CD4-positive, alpha-beta T cell (primary cell): Measurements from ENCODE around the gene CTCFL. TPM values are rescaled to one million over a fixed set of nuclear protein-coding genes. Genes with fewer than 3 reads are reported as not detected.

Source experiments
- ATAC-seq: fragments of 200-7000 bp; cut with Tn5 transposase; one replicate; pipeline ENCODE4 v1.10.0; 2022; ENCODE audit warnings: mild to moderate bottlenecking; ENCODE audit not compliant: poor library complexity
- CTCF ChIA-PET: fragments of 350-600 bp; sonication (Branson Sonifier 250); formaldehyde crosslinking; loops from one replicate; lab custom pipeline; 2021; ENCODE audit warnings: antibody characterized with exemption, inconsistent platforms; lab: Charles Lee
- POLR2A ChIA-PET: fragments of 350-600 bp; sonication (Branson Sonifier 250); formaldehyde crosslinking; loops from one replicate; lab custom pipeline; 2021; ENCODE audit warnings: antibody characterized with exemption, inconsistent platforms; lab: Charles Lee
- DNase-seq, 14 experiments: peaks; one replicate each; pipeline ENCODE4 v3.0.0-alpha.2; 2013 to 2020; ENCODE audit warnings: mixed read lengths in 2 of 14
- H3K27ac ChIP-seq, 2 donors: one replicate each; pipeline versions ENCODE4 v1.5.1 to v1.7.0; 2013; ENCODE audit warnings: low read length in 2 of 2, low read depth in 1 of 2, mild to moderate bottlenecking in 1 of 2
- H3K27me3 ChIP-seq, 2 experiments: 1 replicate in 1 of 2; 2 replicates in 1 of 2; pipeline versions ENCODE4 v1.6.1 to v1.7.0; 2013; ENCODE audit warnings: low read length in 2 of 2, control low read depth in 1 of 2, mild to moderate bottlenecking in 1 of 2, moderate library complexity in 1 of 2; ENCODE audit not compliant: insufficient read depth in 2 of 2, control insufficient read depth in 1 of 2
- H3K36me3 ChIP-seq: one replicate; pipeline ENCODE4 v1.6.1; 2013; ENCODE audit warnings: low read length, control low read depth; ENCODE audit not compliant: insufficient read depth
- H3K4me1 ChIP-seq: one replicate; pipeline ENCODE4 v1.6.1; 2013; ENCODE audit warnings: low read length, control low read depth; ENCODE audit not compliant: insufficient read depth
- H3K4me3 ChIP-seq: one replicate; pipeline ENCODE4 v1.5.1; 2013; ENCODE audit warnings: mild to moderate bottlenecking, low read length, moderate library complexity
- H3K9me3 ChIP-seq, 2 experiments: 1 replicate in 1 of 2; 2 replicates in 1 of 2; pipeline versions ENCODE4 v1.6.1 to v1.7.0; 2013; ENCODE audit warnings: low read length in 2 of 2, mild to moderate bottlenecking in 2 of 2, control low read depth in 1 of 2, moderate library complexity in 1 of 2; ENCODE audit not compliant: control insufficient read depth in 1 of 2, insufficient read depth in 1 of 2
- H3K27ac Mint-ChIP-seq: one replicate; pipeline ENCODE4 v1.8.0; 2020; ENCODE audit warnings: mixed read lengths
- H3K27me3 Mint-ChIP-seq: one replicate; pipeline ENCODE4 v1.8.0; 2021; ENCODE audit warnings: mixed read lengths
- H3K36me3 Mint-ChIP-seq: one replicate; pipeline ENCODE4 v1.8.0; 2021; ENCODE audit warnings: low read depth, mixed read lengths
- H3K4me1 Mint-ChIP-seq: one replicate; pipeline ENCODE4 v1.8.0; 2021; ENCODE audit warnings: low read depth, mixed read lengths
- H3K4me3 Mint-ChIP-seq: one replicate; pipeline ENCODE4 v1.8.0; 2020; ENCODE audit warnings: mild to moderate bottlenecking, mixed read lengths
- H3K9me3 Mint-ChIP-seq: one replicate; pipeline ENCODE4 v1.8.0; 2020; ENCODE audit warnings: mixed read lengths
- CTCF ChIP-seq: fragments of 200-600 bp; IDR thresholded peaks from one replicate; pipeline ENCODE4 v1.8.0; 2022; ENCODE audit warnings: antibody characterized with exemption, mild to moderate bottlenecking
- intact Hi-C, 2 experiments: fragments of 100-400 bp; cut with DNase I in 1 of 2; cut with micrococcal nuclease in 1 of 2; formaldehyde crosslinking; loops; one replicate each; pipeline versions ENCODE4 v1.15.1 to v1.9.0; 2023 to 2025; cut with DNase I, micrococcal nuclease
- total RNA-seq, 174 experiments: library from RNA in 2 of 174; stranded (reverse) in 2 of 174; gene quantifications; one replicate each; pipeline ENCODE4 v1.2.3 and lab custom pipeline; 2021 to 2026

CTCFL gene
- total RNA-seq, 2 experiments from 2014 or later, result not detected

- no peak overlapping the region for H3K4me3 ChIP-seq
- Mint-ChIP-seq H3K9me3 (no peaks in the 10 kb centered on the region), H3K27me3 (peaks cover 8% of the 10 kb centered on the region), H3K4me1 (no peaks in the 10 kb centered on the region), H3K36me3 (no peaks in the 10 kb centered on the region), H3K27ac (no peak overlapping the region), H3K4me3 (no peak overlapping the region)
- intact Hi-C loops, result loop anchor here in 1 of 2 experiments (5.0 kb wide), 1 partner anchor 74 kb away; no protein-coding TSS in a partner anchor
- DNase-seq, result no peak
- no peak for ATAC-seq
- H3K9me3 ChIP-seq, result no peaks in the 10 kb centered on the region
- POLR2A ChIA-PET, result no interaction called here
- no peak for TF ChIP-seq CTCF
- CTCF ChIA-PET, result no interaction called here
- H3K27me3 ChIP-seq, result peaks cover 0 to 7% of the 10 kb centered on the region in 2 experiments
- H3K36me3 ChIP-seq, result no peaks in the 10 kb centered on the region
- no peak overlapping the region for H3K27ac ChIP-seq
- peaks cover 4% of the 10 kb centered on the region for H3K4me1 ChIP-seq
Observed at GRCh38 chr20:57517904-57518303, 7.0 kb downstream of the CTCFL start.

- ATAC-seq (no peak), DNase-seq (peak in 7 of 14 experiments; percentile 5 to 63 (median 27))
- intact Hi-C loops, result loop anchor here (1.0 to 5.0 kb wide), 3 partner anchors 78 to 695 kb away; no protein-coding TSS in a partner anchor
- Histone ChIP-seq H3K4me3 (no peak overlapping the region), H3K27ac (no peak overlapping the region), H3K27me3 (peaks cover 7 to 9% of the 10 kb centered on the region in 2 experiments), H3K4me1 (no peaks in the 10 kb centered on the region), H3K36me3 (no peaks in the 10 kb centered on the region), H3K9me3 (no peaks in the 10 kb centered on the region)
- no peak overlapping the region for H3K4me3 Mint-ChIP-seq
- H3K4me1 Mint-ChIP-seq, result no peaks in the 10 kb centered on the region
- H3K27me3 Mint-ChIP-seq, result peaks cover 19% of the 10 kb centered on the region
- H3K27ac Mint-ChIP-seq, result no peak overlapping the region
- no peaks in the 10 kb centered on the region for H3K36me3 Mint-ChIP-seq
- H3K9me3 Mint-ChIP-seq, result no peaks in the 10 kb centered on the region
- ChIA-PET POLR2A (no interaction called here), CTCF (no interaction called here)
- TF ChIP-seq CTCF, result peak; percentile 51
Observed at GRCh38 chr20:57514273-57514751, 10.6 kb downstream of the CTCFL start.

- Mint-ChIP-seq H3K27me3 (peaks cover 30% of the 10 kb centered on the region), H3K27ac (no peak overlapping the region), H3K9me3 (no peaks in the 10 kb centered on the region), H3K4me1 (no peaks in the 10 kb centered on the region), H3K4me3 (no peak overlapping the region), H3K36me3 (no peaks in the 10 kb centered on the region)
- ATAC-seq (no peak), DNase-seq (no peak)
- TF ChIP-seq CTCF, result no peak
- Histone ChIP-seq H3K4me1 (no peaks in the 10 kb centered on the region), H3K27me3 (peaks cover 7 to 12% of the 10 kb centered on the region in 2 experiments), H3K27ac (no peak overlapping the region), H3K4me3 (no peak overlapping the region), H3K9me3 (no peaks in the 10 kb centered on the region), H3K36me3 (no peaks in the 10 kb centered on the region)
- ChIA-PET CTCF (no interaction called here), POLR2A (no interaction called here)
- intact Hi-C loops, result loop anchor here in 1 of 2 experiments (5.0 kb wide), 1 partner anchor 79 kb away; no protein-coding TSS in a partner anchor
Observed at GRCh38 chr20:57513199-57513598, 11.7 kb downstream of the CTCFL start.
